OCI-LY1 (cell line): ENCODE data around the gene MAP4K4.
"Not testable (repeated sequence)": the region's sequence is repeated elsewhere in the genome, so short reads cannot be mapped to it uniquely, and the experiment has no call there.

Source experiments
- H2AFZ ChIP-seq: fragments of 200-600 bp; sonication (generic), shearing (Covaris generic); 2 replicates; pipeline ENCODE4 v1.6.0; 2014; ENCODE audit warnings: antibody characterized with exemption, mild to moderate bottlenecking, low read length
- H3F3A ChIP-seq: fragments of 200-600 bp; sonication (generic), shearing (Covaris generic); 2 replicates; pipeline ENCODE4 v1.6.0; 2014; ENCODE audit warnings: mild to moderate bottlenecking, antibody characterized with exemption, low read length, moderate library complexity; ENCODE audit not compliant: insufficient read depth
- H3K27ac ChIP-seq: fragments of 200-600 bp; sonication (generic); 2 replicates; pipeline ENCODE4 v1.5.1; 2014; ENCODE audit warnings: low read length, mixed run types, mild to moderate bottlenecking, low read depth; ENCODE audit not compliant: poor library complexity, severe bottlenecking
- H3K27me3 ChIP-seq: fragments of 200-600 bp; sonication (generic); 2 replicates; pipeline ENCODE4 v1.6.0; 2014; ENCODE audit warnings: antibody characterized with exemption, mild to moderate bottlenecking, low read length, moderate library complexity; ENCODE audit not compliant: insufficient read depth
- H3K36me3 ChIP-seq: fragments of 200-600 bp; sonication (generic); 2 replicates; pipeline ENCODE4 v1.6.1; 2014; ENCODE audit warnings: mild to moderate bottlenecking, antibody characterized with exemption, low read length, moderate library complexity, mixed read lengths; ENCODE audit not compliant: insufficient read depth
- H3K4me1 ChIP-seq: fragments of 200-600 bp; sonication (generic); 2 replicates; pipeline ENCODE4 v1.5.1; 2014; ENCODE audit warnings: mild to moderate bottlenecking, low read length, moderate library complexity; ENCODE audit not compliant: insufficient read depth, severe bottlenecking
- H3K4me2 ChIP-seq: fragments of 200-600 bp; sonication (generic), shearing (Covaris generic); 2 replicates; pipeline ENCODE4 v1.6.1; 2014; ENCODE audit warnings: low read length
- H3K4me3 ChIP-seq: fragments of 200-600 bp; sonication (generic); 2 replicates; pipeline ENCODE4 v1.5.1; 2014; ENCODE audit warnings: low read length, low read depth, mild to moderate bottlenecking, mixed read lengths; ENCODE audit not compliant: poor library complexity, severe bottlenecking
- H3K79me2 ChIP-seq: fragments of 200-600 bp; shearing (Covaris generic); 2 replicates; pipeline ENCODE4 v1.6.1; 2016; ENCODE audit warnings: mixed run types, low read length, mixed read lengths; ENCODE audit not compliant: insufficient read depth
- H3K9ac ChIP-seq: fragments of 200-600 bp; sonication (generic), shearing (Covaris generic); 2 replicates; pipeline ENCODE4 v1.6.1; 2014; ENCODE audit warnings: mild to moderate bottlenecking, low read length, mixed read lengths
- H3K9me2 ChIP-seq: fragments of 200-600 bp; sonication (generic), shearing (Covaris generic); 2 replicates; pipeline ENCODE4 v1.6.1; 2014; ENCODE audit warnings: low read depth, mild to moderate bottlenecking, low read length, mixed read lengths
- H3K9me3 ChIP-seq: fragments of 200-600 bp; shearing (Covaris generic); 2 replicates; pipeline ENCODE4 v1.6.1; 2014; ENCODE audit warnings: low read length, mixed read lengths
- H4K20me1 ChIP-seq: fragments of 200-600 bp; sonication (generic), shearing (Covaris generic); 2 replicates; pipeline ENCODE4 v1.6.0; 2016; ENCODE audit warnings: mild to moderate bottlenecking, low read length; ENCODE audit not compliant: insufficient read depth
- EZH2 ChIP-seq: fragments of 200-600 bp; sonication (generic), shearing (Covaris generic); IDR thresholded peaks from 2 replicates; pipeline ENCODE4 v1.8.0; 2017; ENCODE audit warnings: borderline replicate concordance, mixed run types, mild to moderate bottlenecking, antibody characterized with exemption, low read length, moderate library complexity, mixed read lengths
- TF ChIP-seq, protein P1 (sequence below): fragments of 200-600 bp; sonication (generic), shearing (Covaris generic); IDR thresholded peaks from 2 replicates; pipeline ENCODE4 v1.5.1; 2017; ENCODE audit warnings: mild to moderate bottlenecking, antibody characterized with exemption, low read length, moderate library complexity, mixed read lengths

MAP4K4 gene

DNA sequence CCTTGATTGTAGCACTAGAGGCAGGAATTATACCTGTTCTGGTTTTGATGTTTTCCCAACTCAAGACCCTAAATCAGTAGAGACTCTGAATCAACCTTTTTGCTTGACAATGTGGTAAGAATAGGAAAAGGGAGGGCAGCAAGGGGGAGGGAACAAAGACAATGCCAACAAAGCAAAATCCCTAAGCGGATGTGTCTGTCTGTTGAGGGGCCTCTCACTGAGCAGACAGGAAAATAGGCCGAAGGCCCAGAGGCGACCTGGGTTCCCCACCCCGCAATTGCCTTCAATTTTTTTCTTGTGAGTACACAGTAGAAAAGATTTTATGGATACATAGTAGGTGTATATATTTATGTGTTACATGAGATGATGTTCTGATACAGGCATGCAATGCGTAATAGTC is 75.6 kb downstream of the MAP4K4 start:
- H3K9ac ChIP-seq = no peak overlapping the region
- no peaks in the 10 kb centered on the region for H4K20me1 ChIP-seq

DNA sequence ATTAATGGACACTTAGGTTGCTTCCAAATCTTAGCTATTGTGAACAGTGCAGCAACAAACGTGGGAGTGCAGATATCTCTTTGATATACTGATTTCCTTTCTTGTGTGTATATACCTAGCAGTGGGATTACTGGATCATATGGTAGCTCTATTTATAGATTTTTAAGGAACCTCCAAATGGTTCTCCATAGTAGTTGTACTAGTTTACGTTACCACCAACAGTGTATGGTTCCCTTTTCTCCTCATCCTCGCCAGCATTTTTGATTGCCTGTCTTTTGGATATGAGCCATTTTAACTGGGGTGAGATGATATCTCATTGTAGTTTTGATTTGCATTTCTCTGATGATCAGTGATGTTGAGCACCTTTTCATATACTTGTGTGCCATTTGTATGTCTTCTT is 76.5 kb downstream of the MAP4K4 start:
- not testable (repeated sequence) for H3F3A ChIP-seq, H3K4me3 ChIP-seq, H3K27ac ChIP-seq, H4K20me1 ChIP-seq, H3K9me3 ChIP-seq, H3K9ac ChIP-seq, H3K4me2 ChIP-seq, H3K9me2 ChIP-seq, H3K27me3 ChIP-seq, H2AFZ ChIP-seq, H3K36me3 ChIP-seq
- Histone ChIP-seq H3K4me1 (peaks cover 74% of the 10 kb centered on the region), H3K79me2 (peaks cover 87% of the 10 kb centered on the region)

More for the DNA sequence above, 75.6 kb downstream of the MAP4K4 start:
- H3K27ac ChIP-seq = no peak overlapping the region
- no peaks in the 10 kb centered on the region for H3F3A ChIP-seq
- H3K27me3 ChIP-seq = no peaks in the 10 kb centered on the region
- H3K4me2 ChIP-seq = no peak overlapping the region
- no peak overlapping the region for H2AFZ ChIP-seq
- H3K4me1 ChIP-seq = peaks cover 74% of the 10 kb centered on the region
- H3K9me3 ChIP-seq = no peaks in the 10 kb centered on the region
- TF ChIP-seq, protein P1, sequence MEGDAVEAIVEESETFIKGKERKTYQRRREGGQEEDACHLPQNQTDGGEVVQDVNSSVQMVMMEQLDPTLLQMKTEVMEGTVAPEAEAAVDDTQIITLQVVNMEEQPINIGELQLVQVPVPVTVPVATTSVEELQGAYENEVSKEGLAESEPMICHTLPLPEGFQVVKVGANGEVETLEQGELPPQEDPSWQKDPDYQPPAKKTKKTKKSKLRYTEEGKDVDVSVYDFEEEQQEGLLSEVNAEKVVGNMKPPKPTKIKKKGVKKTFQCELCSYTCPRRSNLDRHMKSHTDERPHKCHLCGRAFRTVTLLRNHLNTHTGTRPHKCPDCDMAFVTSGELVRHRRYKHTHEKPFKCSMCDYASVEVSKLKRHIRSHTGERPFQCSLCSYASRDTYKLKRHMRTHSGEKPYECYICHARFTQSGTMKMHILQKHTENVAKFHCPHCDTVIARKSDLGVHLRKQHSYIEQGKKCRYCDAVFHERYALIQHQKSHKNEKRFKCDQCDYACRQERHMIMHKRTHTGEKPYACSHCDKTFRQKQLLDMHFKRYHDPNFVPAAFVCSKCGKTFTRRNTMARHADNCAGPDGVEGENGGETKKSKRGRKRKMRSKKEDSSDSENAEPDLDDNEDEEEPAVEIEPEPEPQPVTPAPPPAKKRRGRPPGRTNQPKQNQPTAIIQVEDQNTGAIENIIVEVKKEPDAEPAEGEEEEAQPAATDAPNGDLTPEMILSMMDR = no peak
- no peak for TF ChIP-seq EZH2
- H3K36me3 ChIP-seq = no peaks in the 10 kb centered on the region
- H3K79me2 ChIP-seq = peaks cover 86% of the 10 kb centered on the region
- H3K4me3 ChIP-seq = no peak overlapping the region
- H3K9me2 ChIP-seq = no peaks in the 10 kb centered on the region

DNA sequence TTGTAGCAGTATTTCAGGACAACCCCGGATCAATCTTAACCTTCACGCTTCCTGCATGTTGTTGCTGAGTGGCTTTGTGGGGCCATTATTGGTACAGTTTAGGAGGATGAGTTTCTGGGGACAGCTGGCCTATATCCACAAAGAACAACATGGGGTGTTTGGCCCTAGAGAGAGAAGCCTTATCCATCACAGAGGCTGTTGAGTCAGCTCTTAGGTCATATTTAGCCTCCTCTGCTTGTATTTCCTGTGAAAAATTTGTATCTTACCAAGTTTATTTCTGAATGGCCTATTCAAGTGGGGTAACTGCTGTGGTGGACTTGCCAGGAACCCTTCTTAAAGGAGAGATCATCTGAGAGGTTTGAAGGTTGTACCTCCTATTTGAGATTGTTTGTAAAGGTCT is 77.6 kb downstream of the MAP4K4 start:
- no peaks in the 10 kb centered on the region for H3K9me2 ChIP-seq
- peaks cover 92% of the 10 kb centered on the region for H3K79me2 ChIP-seq
- TF ChIP-seq, protein P1 = no peak
- TF ChIP-seq EZH2 = no peak
- no peak overlapping the region for H3K4me3 ChIP-seq
- no peaks in the 10 kb centered on the region for H3K36me3 ChIP-seq
- no peak overlapping the region; the same call in 1 of the 2 replicates for H3K4me2 ChIP-seq
- H3K27ac ChIP-seq = no peak overlapping the region
- no peaks in the 10 kb centered on the region for H3F3A ChIP-seq
- H2AFZ ChIP-seq = no peak overlapping the region
- no peaks in the 10 kb centered on the region for H3K27me3 ChIP-seq
- H3K4me1 ChIP-seq = peaks cover 84% of the 10 kb centered on the region
- H3K9me3 ChIP-seq = no peaks in the 10 kb centered on the region
- H3K9ac ChIP-seq = no peak overlapping the region
- H4K20me1 ChIP-seq = no peaks in the 10 kb centered on the region

DNA sequence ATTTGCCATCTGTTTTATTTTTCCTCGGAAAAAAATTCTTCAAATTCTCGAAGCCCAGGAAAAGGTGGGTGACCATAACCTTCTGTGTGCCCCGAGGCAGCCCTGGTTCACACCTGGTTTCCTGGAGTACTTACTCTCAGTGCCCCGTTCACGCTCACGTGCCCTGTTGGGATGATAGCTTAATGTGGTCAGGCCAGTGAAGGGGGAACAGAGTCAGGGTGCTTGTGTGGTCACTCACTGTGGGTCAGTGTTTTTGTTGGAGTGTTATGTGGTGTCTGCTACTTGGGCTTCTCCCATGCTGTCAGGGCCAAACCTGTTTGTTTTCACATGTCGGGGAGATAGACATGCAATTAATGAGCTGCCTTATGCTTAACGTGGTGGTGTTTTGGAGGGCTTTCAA is 78.1 kb downstream of the MAP4K4 start:
- peaks cover 95% of the 10 kb centered on the region for H3K79me2 ChIP-seq
- no peaks in the 10 kb centered on the region for H3K9me2 ChIP-seq
- no peaks in the 10 kb centered on the region for H3K9me3 ChIP-seq
- H4K20me1 ChIP-seq = no peaks in the 10 kb centered on the region
- no peaks in the 10 kb centered on the region for H3K27me3 ChIP-seq
- no peaks in the 10 kb centered on the region for H3F3A ChIP-seq
- H3K36me3 ChIP-seq = no peaks in the 10 kb centered on the region
- peaks cover 89% of the 10 kb centered on the region for H3K4me1 ChIP-seq
- H2AFZ ChIP-seq = no peak overlapping the region
- no peak overlapping the region for H3K9ac ChIP-seq
- TF ChIP-seq, protein P1 = no peak
- TF ChIP-seq EZH2 = no peak
- H3K27ac ChIP-seq = no peak overlapping the region
- no peak overlapping the region for H3K4me3 ChIP-seq
- H3K4me2 ChIP-seq = no peak overlapping the region; the same call in 1 of the 2 replicates
